Stimulated activated naive CD8-positive, alpha-beta T cell treated with anti-CD3 and anti-CD28 coated beads, Interleukin-15, amount 100 ng/mL, for 72 hours (primary cell): ENCODE results near the gene OLFM1.

ENCODE experiments used
- ATAC-seq: fragments of 150-1000 bp; cut with Tn5 transposase; 2 replicates; pipeline ENCODE4 v1.10.0; 2021; ENCODE audit warnings: mild to moderate bottlenecking, moderate library complexity
- DNase-seq, 2 donors: peaks; one replicate each; pipeline ENCODE4 v3.0.0; 2021 to 2022
- H3K27ac Mint-ChIP-seq, 2 donors: one replicate each; pipeline ENCODE4 v1.8.0; 2022; ENCODE audit warnings: mild to moderate bottlenecking in 2 of 2, mixed read lengths in 2 of 2, moderate library complexity in 2 of 2
- H3K27me3 Mint-ChIP-seq: one replicate; pipeline ENCODE4 v1.8.0; 2022; ENCODE audit warnings: mixed read lengths
- H3K4me1 Mint-ChIP-seq: one replicate; pipeline ENCODE4 v1.8.0; 2022; ENCODE audit warnings: mild to moderate bottlenecking, mixed read lengths
- H3K4me3 Mint-ChIP-seq, 2 donors: one replicate each; pipeline ENCODE4 v1.8.0; 2022; ENCODE audit warnings: mild to moderate bottlenecking in 2 of 2, mixed read lengths in 2 of 2, moderate library complexity in 1 of 2
- H3K9me3 Mint-ChIP-seq, 2 donors: one replicate each; pipeline ENCODE4 v1.8.0; 2022; ENCODE audit warnings: mixed read lengths in 2 of 2

OLFM1 gene

GRCh38 chr9:135165756-135166519 lies 78.5 kb downstream of the OLFM1 start:
- H3K9me3 Mint-ChIP-seq = no peaks in the 10 kb centered on the region
- peaks cover 8% of the 10 kb centered on the region for H3K27me3 Mint-ChIP-seq
- no peak overlapping the region for H3K27ac Mint-ChIP-seq
- H3K4me1 Mint-ChIP-seq = no peaks in the 10 kb centered on the region
- ATAC-seq (no peak), DNase-seq (no peak)
- no peak overlapping the region for H3K4me3 Mint-ChIP-seq

- no peaks in the 10 kb centered on the region for H3K4me1 Mint-ChIP-seq
- DNase-seq = no peak
- H3K27ac Mint-ChIP-seq = no peak overlapping the region
- no peak overlapping the region for H3K4me3 Mint-ChIP-seq
- ATAC-seq = no peak
- no peaks in the 10 kb centered on the region for H3K9me3 Mint-ChIP-seq
- H3K27me3 Mint-ChIP-seq = peaks cover 8% of the 10 kb centered on the region
Measured at GRCh38 chr9:135166565-135166964, 79.1 kb downstream of the OLFM1 start.

- Mint-ChIP-seq H3K4me1 (no peaks in the 10 kb centered on the region), H3K4me3 (no peak overlapping the region), H3K27me3 (peaks cover 8% of the 10 kb centered on the region), H3K27ac (no peak overlapping the region), H3K9me3 (no peaks in the 10 kb centered on the region)
- DNase-seq (no peak), ATAC-seq (no peak)
Measured at GRCh38 chr9:135167356-135167755, 79.9 kb downstream of the OLFM1 start.

- ATAC-seq = no peak
- Mint-ChIP-seq H3K4me1 (no peaks in the 10 kb centered on the region), H3K9me3 (no peaks in the 10 kb centered on the region), H3K27me3 (peaks cover 8% of the 10 kb centered on the region), H3K27ac (no peak overlapping the region), H3K4me3 (no peak overlapping the region)
- no peak for DNase-seq
Measured at GRCh38 chr9:135167849-135168655, 80.6 kb downstream of the OLFM1 start.

DNA sequence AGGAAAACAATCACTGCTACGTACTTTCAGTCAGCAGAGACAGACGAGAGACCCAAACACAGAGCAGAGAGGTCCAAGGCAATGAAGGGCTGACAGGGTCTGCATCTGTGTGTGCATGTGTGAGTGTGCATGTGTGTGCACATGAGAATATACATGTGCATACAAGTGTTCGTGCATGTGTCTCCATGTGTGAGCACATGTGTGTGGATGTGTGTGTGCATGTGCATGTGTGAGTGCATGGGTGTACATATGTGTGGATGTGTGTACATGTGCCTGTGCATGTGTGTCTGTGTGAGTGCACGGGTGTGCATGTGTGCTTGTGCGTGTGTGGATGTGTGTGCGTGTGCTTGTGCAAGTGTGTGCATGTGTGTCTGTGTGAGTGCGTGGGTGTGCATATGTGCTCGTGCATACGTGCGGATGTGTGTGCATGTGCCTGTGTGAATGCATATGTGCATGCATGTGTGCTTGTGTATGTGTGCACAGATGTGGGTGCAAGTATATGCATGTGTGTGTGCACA lies 82.3 kb downstream of the OLFM1 start:
- no peaks in the 10 kb centered on the region for H3K4me1 Mint-ChIP-seq
- no peak overlapping the region for H3K27ac Mint-ChIP-seq
- H3K4me3 Mint-ChIP-seq = no peak overlapping the region
- H3K9me3 Mint-ChIP-seq = no peaks in the 10 kb centered on the region
- ATAC-seq = no peak
- peaks cover 8% of the 10 kb centered on the region for H3K27me3 Mint-ChIP-seq
- no peak for DNase-seq

GRCh38 chr9:135170535-135170934 lies 83.1 kb downstream of the OLFM1 start:
- ATAC-seq (no peak), DNase-seq (no peak)
- H3K27me3 Mint-ChIP-seq = peaks cover under 1% of the 10 kb centered on the region
- no peaks in the 10 kb centered on the region for H3K4me1 Mint-ChIP-seq
- no peak overlapping the region for H3K27ac Mint-ChIP-seq
- H3K4me3 Mint-ChIP-seq = no peak overlapping the region
- H3K9me3 Mint-ChIP-seq = no peaks in the 10 kb centered on the region
